Hematopoietic multipotent progenitor cell treated with erythropoietin and hydrocortisone succinate and interleukin-3 and kit ligand, for 15 days (in vitro differentiated cells): ENCODE data around the gene PRAMEF33.
A peak's percentile ranks its signal among the peaks of the same experiment; 100 is the strongest.
"Not testable (repeated sequence)": the region's sequence is repeated elsewhere in the genome, so short reads cannot be mapped to it uniquely, and the experiment has no call there.

Source experiments
- DNase-seq: peaks from one replicate; pipeline ENCODE4 v3.0.0-alpha.2; 2015; ENCODE audit warnings: low spot score

PRAMEF33 gene, protein sequence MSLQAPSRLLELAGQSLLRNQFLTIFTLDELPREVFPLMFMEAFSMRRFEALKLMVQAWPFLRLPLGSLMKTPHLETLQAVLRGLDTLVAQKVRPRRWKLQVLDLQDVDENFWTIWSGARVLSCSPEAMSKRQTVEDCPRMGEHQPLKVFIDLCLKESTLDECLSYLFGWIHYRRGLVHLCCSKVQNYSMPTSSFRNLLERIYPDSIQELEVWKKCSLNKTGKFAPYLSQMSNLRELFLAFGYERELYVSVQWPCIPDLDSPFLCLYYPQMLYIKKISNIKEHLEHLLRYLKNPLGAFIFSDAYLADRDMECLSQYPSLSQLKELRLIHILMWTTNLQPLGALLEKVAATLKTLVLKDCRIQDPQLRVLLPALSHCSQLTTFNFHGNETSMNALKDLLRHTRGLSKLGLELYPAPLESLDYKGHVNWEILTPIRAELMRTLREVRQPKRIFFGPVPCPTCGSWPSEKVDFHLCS

DNA sequence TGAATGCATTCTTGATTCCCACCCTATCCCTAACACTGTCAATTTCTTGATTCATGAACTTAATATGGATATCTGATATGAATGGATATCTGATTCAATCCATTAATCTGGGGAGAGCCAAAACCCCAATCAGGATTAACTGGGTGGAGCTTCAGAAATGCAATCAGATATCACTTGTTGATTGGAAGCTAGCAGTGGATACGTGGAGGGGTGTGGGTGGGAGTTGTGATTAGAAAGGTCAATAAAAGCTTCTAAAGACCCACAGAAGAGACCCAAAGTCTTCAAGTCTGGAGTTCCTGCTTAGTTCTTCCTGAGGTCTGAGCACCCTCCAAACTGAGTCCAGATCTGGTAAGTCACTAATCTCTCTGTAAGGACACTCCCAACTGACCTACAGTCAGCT, at the start of gene PRAMEF33:
Gene PRAMEF33 (plus strand): TSS at position 301 of the 400 bp plus-strand sequence. CDS start 2,416 bp downstream, outside the sequence.
- not testable (repeated sequence) for DNase-seq

DNA sequence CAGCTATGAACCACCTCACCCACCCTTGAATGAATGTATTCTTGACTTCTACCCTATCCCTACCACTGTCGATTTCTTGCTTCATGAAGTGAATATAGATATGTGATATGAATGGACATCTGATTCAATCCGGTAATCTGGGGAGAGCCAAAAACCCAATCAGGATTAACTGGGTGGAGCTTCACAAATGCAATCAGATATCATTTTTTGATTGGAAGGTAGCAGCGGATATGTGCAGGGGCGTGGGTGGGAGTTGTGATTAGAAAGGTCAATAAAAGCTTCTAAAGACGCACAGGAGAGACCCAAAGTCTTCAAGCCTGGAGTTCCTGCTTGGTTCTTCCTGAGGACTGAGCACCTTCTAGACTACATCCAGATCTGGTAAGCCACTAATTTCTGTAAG, 49.4 kb upstream of the PRAMEF33 start, which contains the start of gene PRAMEF5:
Gene PRAMEF5 (plus strand): TSS at position 301 of the 400 bp plus-strand sequence. CDS start 5,071 bp downstream, outside the sequence.
- DNase-seq = not testable (repeated sequence)

DNA sequence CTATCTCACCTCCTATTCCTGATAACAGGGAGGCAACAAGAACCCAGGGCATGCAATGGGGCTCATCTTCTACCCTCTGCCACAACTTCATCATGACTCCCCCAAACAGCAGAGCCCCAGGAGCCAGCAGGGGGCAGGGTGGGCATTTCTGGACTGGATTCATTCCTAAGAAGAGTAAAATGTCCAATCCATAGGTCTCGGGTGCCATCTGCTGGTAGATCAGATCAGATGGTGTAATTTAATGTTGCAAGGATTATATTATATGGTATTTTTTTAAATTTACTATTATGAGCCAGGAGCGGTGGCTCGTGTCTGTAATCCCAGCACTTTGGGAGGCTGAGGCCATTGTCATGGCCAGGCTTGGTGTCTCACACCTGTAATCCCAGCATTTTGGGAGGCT, 38.2 kb upstream of the PRAMEF33 start:
- DNase-seq = not testable (repeated sequence)

DNA sequence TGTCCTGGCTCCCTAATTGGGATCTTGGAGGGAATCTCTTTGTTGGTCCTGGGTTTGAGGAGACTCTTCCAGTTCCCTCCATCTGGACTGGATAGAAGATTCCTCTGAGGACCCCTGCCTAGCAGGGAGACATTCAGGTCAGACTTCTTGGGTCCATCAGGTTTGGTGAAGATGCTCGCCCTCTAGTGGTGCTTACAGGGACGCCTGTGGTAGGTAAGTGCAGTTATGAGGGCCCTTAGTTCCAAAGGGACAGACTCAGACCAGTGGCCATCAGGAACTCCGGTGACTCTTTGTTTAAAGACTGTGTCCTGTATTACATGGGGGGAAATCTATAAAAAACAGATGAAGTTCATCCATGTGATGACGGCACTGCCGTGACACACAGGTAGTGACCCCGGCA, 26.3 kb upstream of the PRAMEF33 start:
- not testable (repeated sequence) for DNase-seq

DNA sequence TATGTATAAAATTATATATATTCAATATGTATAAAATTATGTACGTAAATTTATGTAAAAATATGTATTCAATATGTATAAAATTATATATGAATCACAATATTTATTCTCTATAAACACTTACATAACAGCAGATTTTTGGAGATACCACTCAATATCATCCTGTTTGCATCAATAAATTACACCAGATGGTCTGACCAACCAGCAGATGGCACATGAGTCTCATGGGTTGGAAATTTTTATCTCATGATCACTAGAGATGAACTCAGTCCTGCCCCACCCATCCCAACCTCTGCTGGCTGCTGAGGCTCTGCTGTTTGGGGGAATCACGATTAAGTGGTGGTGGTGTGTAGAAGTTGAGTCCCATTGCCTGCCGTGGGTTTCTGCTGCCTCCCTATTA, 23.7 kb upstream of the PRAMEF33 start:
- not testable (repeated sequence) for DNase-seq

DNA sequence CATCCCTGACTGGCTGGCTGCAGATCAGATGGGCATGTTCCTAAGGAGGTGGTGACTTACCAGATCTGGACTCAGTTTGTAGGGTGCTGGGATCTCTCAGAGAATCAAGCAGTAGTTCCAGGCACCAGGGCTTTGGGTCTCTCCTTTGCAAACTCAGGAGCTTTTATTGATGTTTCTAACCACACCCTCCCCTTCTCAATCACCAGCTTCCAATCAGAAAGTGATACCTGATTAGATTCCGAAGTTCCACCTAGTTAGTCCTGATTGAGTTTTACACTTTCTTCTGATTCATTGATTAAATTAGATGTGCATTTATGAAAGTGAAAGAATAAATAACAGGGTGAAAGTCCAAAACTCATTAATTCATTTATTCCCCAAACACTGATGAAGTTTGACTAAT, 18.3 kb upstream of the PRAMEF33 start, which contains the start of gene PRAMEF8:
Gene PRAMEF8 (minus strand): TSS at position 101 of the 400 bp plus-strand sequence. CDS start 1,046 bp downstream, outside the sequence.
- DNase-seq = not testable (repeated sequence)

DNA sequence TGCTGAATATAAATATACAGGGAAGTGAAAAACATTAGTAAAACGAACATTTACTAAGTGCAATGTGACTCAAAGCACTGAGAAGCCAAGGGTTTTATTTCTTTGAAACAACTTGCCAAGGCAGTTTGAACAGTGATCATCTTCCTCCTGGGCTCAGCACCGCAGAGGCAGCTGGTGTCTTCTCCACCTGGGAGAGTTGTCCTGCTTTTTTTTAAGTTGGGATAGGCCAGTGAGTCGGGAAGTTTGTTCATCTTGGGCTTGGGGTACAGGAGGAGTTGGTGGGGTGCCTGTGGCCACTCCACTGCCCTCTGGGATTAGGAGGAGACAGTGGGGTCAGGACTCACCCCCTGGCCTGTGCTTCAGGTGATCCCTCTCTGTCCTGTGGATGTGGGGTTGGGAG, 14.3 kb upstream of the PRAMEF33 start:
- DNase-seq = not testable (repeated sequence)

DNA sequence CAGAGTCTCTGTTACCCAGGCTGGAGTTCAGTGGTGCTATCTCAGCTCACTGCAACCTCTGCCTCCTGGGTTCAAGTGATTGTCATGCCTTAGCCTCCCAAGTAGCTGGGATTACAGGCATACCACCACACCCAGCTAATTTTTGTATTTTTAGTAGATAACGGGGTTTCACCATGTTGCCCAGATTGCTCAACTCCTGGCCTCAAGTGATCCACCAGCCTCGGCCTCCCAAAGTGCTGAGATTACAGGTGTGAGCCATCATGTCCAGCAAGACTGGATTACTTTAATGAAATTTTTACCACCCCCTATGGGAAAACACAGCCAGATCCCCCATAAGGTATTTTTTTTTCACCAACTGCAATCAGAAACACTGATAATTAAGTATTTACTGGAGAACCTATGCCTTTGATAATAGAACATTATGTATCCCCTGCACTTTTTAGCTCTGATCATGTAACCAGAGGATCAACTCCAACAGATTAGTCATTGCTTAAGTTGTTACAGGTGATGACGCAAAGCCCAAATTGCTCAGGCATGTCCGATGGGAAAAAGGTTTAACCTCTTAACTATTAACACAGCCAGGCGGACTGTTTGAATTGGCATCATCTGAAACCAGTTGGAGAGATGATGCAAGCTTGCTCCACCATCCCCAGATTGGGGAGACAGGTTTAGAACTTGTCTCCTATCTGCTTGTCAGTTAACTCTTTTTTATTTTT, 6.0 kb upstream of the PRAMEF33 start:
- DNase-seq = not testable (repeated sequence)

DNA sequence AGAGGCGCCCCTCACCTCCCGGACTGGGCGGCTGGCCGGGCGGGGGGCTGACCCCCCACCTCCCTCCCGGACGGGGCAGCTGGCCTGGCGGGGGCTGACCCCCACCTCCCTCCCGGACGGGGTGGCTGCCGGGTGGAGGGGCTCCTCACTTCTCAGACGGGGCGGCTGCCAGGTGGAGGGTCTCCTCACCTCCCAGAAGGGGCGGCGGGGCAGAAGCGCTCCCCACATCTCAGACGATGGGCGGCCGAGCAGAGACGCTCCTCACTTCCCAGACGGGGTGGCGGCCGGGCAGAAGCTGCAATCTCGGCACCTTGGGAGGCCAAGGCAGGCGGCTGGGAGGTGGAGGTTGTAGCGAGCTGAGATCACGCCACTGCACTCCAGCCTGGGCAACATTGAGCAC, 4.6 kb upstream of the PRAMEF33 start:
- not testable (repeated sequence) for DNase-seq

DNA sequence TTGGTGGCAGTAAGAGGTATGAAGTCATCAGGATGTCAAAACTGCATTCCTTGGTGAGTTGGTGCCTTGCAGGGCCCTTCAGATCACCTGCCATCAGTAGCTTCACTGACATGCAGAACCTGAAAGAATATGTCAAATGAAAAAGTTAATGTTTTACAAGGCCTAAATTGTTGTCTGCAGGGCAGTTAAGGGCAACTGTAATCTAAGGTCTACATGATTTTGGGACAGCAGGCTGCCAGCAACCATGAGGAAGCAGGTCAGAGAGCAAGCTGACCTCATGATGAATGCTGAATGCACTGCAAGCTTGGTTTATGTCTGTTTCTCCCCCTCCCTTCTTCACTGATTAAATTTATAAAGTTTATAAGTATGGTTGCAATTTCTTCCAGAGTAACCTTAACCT, 1.1 kb upstream of the PRAMEF33 start:
- DNase-seq = not testable (repeated sequence)

DNA sequence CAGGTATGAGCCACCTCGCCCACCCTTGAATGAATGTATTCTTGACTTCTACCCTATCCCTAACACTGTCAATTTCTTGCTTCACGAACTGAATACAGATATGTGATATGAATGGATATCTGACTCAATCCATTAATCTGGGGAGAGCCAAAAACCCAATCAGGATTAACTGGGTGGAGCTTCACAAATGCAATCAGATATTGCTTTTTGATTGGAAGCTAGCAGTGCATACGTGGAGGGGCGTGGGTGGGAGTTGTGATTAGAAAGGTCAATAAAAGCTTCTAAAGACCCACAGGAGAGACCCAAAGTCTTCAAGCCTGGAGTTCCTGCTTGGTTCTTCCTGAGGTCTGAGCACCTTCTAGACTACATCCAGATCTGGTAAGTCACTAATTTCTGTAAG, 11.9 kb downstream of the PRAMEF33 start, which contains the start of gene PRAMEF15:
Gene PRAMEF15 (plus strand): TSS at position 301 of the 400 bp plus-strand sequence. CDS start 2,827 bp downstream, outside the sequence.
- not testable (repeated sequence) for DNase-seq

DNA sequence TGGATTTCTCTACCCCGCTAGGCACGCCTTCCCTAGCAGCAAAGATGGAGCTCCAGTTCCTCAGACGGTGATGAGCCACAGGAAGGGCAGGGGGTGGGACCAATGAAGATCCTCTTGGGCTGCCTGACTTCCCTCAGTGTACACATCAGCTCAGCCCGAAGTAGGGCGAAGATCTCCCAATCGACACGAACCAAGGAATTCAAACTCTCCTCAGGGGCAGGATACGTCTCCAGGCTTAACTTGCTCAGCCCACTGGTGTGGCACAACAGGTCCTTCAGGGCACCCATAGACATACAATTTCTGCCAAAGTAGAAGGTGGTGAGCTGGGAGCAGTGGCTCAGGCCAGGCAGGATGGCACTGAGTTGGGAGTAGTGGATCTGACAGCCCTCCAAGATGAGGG, 39.2 kb downstream of the PRAMEF33 start:
- DNase-seq = not testable (repeated sequence)

DNA sequence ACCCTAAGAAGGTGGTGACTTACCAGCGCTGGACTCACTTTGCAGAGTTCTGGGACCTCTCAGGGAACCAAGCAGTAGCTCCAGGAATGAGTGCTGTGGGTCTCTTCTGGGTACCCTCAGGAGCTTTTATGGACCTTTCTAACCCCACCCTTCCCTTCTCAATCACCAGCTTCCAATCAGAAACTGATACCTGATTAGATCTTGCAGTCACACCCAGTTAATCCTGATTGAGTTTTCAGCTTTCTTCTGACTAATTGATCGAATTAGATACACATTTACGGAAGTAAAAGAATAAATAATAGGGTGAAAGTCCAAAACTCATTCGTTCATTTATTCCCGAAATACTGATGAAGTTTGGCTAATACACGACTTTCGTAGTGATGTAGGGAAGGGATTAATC, 43.7 kb downstream of the PRAMEF33 start, which contains the start of gene PRAMEF14:
Gene PRAMEF14 (minus strand): TSS at position 101 of the 400 bp plus-strand sequence. CDS start 1,820 bp downstream, outside the sequence.
- not testable (repeated sequence) for DNase-seq

DNA sequence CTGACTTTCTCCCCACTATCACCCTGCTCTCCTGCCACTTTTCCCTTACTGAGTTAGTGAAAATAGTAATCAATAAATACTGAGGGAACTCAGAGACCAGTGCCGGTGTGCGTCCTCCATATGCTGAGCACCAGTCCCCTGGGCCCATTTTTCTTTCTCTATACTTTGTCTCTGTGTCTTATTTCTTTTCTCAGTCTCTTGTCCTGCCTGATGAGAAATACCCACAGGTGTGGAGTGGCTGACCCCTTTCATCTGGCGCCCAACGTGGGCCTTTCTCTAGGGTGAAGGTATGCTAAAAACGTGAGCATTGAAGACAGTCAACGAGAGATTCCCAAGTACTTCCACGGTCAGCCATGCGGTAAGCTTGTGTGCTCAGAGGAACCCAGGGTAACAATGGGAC, 50.1 kb downstream of the PRAMEF33 start:
- DNase-seq = not testable (repeated sequence)

DNA sequence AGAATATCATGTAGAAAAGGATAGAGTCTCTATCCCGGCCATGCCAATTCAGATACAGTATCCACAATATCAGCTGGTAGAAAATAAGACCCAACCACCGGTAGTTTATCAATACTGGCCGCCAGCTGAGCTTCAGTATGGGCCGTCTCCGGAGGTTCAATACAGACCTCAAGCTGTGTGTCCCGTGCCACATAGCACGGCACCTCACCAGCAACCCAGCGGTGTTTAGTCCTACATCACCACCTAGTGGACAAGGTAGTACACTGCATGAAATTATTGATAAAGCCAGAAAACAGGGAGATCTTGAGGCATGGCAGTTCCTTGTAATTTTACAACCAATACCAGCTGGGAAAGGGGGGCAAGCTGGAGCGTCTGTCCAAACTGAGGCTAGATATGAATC, 51.1 kb downstream of the PRAMEF33 start:
- DNase-seq = not testable (repeated sequence)

DNA sequence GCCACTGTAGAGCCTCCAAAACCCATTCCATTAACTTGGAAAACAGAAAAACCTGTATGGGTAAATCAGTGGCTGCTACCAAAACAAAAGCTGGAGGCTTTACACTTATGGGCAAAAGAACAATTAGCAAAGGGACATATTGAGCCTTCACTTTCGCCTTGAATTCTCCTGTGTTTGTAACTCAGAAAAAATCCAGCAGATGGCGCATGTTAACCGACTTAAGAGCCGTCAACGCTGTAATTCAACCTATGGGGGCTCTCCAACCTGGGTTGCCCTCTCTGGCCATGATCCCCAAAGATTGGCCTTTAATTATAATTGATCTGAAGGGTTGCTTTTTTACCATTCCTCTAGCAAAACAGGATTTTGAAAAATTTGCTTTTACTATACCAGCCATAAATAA, 53.4 kb downstream of the PRAMEF33 start:
- DNase-seq = peak; percentile 24
